HepG2 (cell line): Measurements from ENCODE around the gene TMEM196. TPM values are rescaled to one million over a fixed set of nuclear protein-coding genes. Genes with fewer than 3 reads are reported as not detected.

ENCODE experiments used
- ELF3 ChIP-seq: IDR thresholded peaks from 2 replicates; pipeline ENCODE4 v1.6.1; 2016; ENCODE audit warnings: missing genetic modification reagents, missing compliant biosample characterization
- MYC ChIP-seq: sonication (generic); formaldehyde crosslinking; IDR thresholded peaks from 2 replicates; pipeline ENCODE4 v1.9.0; 2021; ENCODE audit warnings: missing genetic modification reagents, borderline replicate concordance
- SKI ChIP-seq: fragments of 450-650 bp; IDR thresholded peaks from one replicate; pipeline ENCODE4 v1.6.1; 2018; ENCODE audit warnings: mild to moderate bottlenecking; ENCODE audit not compliant: partially characterized antibody
- TCF12 ChIP-seq, 2 experiments: fragments of 450-650 bp in 1 of 2; sonication (generic) in 1 of 2; formaldehyde crosslinking in 1 of 2; IDR thresholded peaks; 2 replicates each; pipeline versions ENCODE4 v1.6.1 to v1.8.0; 2017 to 2022; ENCODE audit warnings: antibody characterized with exemption in 1 of 2, mild to moderate bottlenecking in 1 of 2, missing genetic modification reagents in 1 of 2, moderate library complexity in 1 of 2
- ZBTB1 ChIP-seq: sonication (generic); formaldehyde crosslinking; IDR thresholded peaks from 2 replicates; pipeline ENCODE4 v1.4.0; 2020; ENCODE audit warnings: missing genetic modification reagents, borderline replicate concordance
- ZEB1 ChIP-seq: IDR thresholded peaks from 2 replicates; pipeline ENCODE4 v1.6.1; 2012; ENCODE audit warnings: mild to moderate bottlenecking, low read depth, inconsistent platforms; ENCODE audit not compliant: insufficient replicate concordance
- ZNF350 ChIP-seq: sonication (generic); formaldehyde crosslinking; IDR thresholded peaks from 2 replicates; pipeline ENCODE4 v1.4.0; 2020; ENCODE audit warnings: mild to moderate bottlenecking, low read depth, missing genetic modification reagents, borderline replicate concordance
- ZNF605 ChIP-seq: sonication (generic); formaldehyde crosslinking; IDR thresholded peaks from 2 replicates; pipeline ENCODE4 v1.8.0; 2022; ENCODE audit warnings: mild to moderate bottlenecking, missing genetic modification reagents
- polyA plus RNA-seq, 8 experiments: library from polyadenylated mRNA; depleted of rRNA in 3 of 8; stranded (reverse) in 7 of 8; unstranded in 1 of 8; fragments of >200 nt; fragmentation: Illumina TruSeq in 4 of 8; extraction: Trizol in 4 of 8; gene quantifications; 2 replicates each; pipeline versions ENCODE4 v1.2.1 to v1.2.3, GENCODE V29; 2011 to 2016; ENCODE audit warnings: low read depth in 4 of 8, missing spikeins in 1 of 8, mixed read lengths in 1 of 8; ENCODE audit not compliant: insufficient read depth in 1 of 8
- total RNA-seq, 5 experiments: library from RNA; depleted of rRNA; stranded (reverse); fragments of >200 nt; fragmentation: Illumina TruSeq; extraction: Trizol; gene quantifications; 2 replicates each; pipeline ENCODE4 v1.2.3, GENCODE V29; 2016; ENCODE audit warnings: low read depth in 1 of 5
- TF ChIP-seq, protein P1 (sequence below): IDR thresholded peaks from 2 replicates; pipeline ENCODE4 v1.6.1; 2012; ENCODE audit warnings: low read depth, low read length, improper control_type of control experiment
- TF ChIP-seq, protein P2 (sequence below): sonication (generic); formaldehyde crosslinking; IDR thresholded peaks from 2 replicates; pipeline ENCODE4 v1.4.0; 2020; ENCODE audit warnings: low read depth, mild to moderate bottlenecking, missing genetic modification reagents
- TF ChIP-seq, protein P3 (sequence below): sonication (generic); formaldehyde crosslinking; IDR thresholded peaks from 2 replicates; pipeline ENCODE4 v1.8.0; 2022; ENCODE audit warnings: mild to moderate bottlenecking, missing genetic modification reagents, moderate library complexity
- TF ChIP-seq, protein P4 (sequence below), 2 experiments: sonication (generic) in 1 of 2; formaldehyde crosslinking in 1 of 2; IDR thresholded peaks; 2 replicates each; pipeline versions ENCODE4 v1.6.1 to v1.9.0; 2014 to 2022; ENCODE audit warnings: antibody characterized with exemption in 1 of 2, borderline replicate concordance in 1 of 2, inconsistent platforms in 1 of 2, low read depth in 1 of 2, missing genetic modification reagents in 1 of 2
- TF ChIP-seq, protein P5 (sequence below): sonication (generic); formaldehyde crosslinking; IDR thresholded peaks from 2 replicates; pipeline ENCODE4 v1.4.0; 2020; ENCODE audit warnings: missing genetic modification reagents

The TMEM196 gene
- total and polyA plus RNA-seq, 2 of the 13 experiments (the other 11 are each of a cell fraction or from before 2014, with no cell fraction given), result not detected

DNA sequence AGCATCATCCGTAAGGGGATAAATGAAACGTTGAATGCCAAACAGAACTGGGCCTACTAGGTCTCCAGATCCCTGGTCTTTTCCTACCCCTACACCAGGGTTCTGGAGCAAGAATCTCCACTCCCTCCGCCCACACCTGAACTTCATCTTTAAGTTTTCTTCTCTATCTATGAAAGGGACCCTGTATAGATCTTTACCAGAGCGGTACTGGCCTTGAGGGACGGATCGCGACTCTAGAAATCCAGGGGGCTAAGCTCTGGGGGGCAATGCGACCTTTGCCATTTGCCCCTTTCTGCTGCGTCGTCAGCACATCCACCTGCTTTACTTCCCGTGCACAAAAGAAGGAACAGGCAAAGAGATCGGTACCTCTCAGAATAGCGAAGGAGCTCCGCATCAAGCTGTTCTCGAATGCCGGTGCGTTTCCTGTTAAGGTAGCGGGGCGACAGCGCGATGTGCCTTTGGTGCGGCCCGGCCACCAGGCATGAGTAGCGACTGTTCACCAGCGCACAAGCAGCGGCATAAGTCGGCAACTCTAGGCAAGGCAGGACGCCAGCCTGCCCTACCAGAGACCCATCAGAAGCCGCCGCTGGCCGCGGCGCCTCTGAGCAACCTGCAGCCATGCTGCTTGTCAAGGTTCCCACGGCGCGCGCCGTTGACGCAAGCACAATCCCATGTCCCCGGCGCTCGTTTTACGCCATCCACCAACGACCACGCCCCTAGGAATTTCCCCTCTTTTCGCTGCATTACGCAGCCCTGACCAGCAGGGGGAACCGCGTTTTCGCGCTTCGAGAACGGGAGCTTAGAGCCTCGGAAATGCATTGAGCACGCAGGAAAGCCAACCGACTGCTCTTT lies 64.8 kb downstream of the TMEM196 start, which contains the start of gene POLR1F (continued):
- TF ChIP-seq ELF3 (CRISPR knock-in tag) (peak; percentile 68; the same call in 1 of the 2 replicates), ZEB1 (no peak), MYC (CRISPR knock-in tag) (peak; percentile 94), TCF12 (IDR thresholded peaks at IDR 0.05) (no peak), TCF12 (CRISPR knock-in tag; IDR thresholded peaks at IDR 0.05) (no peak), ZBTB1 (CRISPR knock-in tag) (no peak), ZNF350 (CRISPR knock-in tag) (peak; percentile 78; the same call in 1 of the 2 replicates), SKI (no peak), ZNF605 (CRISPR knock-in tag) (peak; percentile 89; the same call in 1 of the 2 replicates)
- TF ChIP-seq, protein P1, sequence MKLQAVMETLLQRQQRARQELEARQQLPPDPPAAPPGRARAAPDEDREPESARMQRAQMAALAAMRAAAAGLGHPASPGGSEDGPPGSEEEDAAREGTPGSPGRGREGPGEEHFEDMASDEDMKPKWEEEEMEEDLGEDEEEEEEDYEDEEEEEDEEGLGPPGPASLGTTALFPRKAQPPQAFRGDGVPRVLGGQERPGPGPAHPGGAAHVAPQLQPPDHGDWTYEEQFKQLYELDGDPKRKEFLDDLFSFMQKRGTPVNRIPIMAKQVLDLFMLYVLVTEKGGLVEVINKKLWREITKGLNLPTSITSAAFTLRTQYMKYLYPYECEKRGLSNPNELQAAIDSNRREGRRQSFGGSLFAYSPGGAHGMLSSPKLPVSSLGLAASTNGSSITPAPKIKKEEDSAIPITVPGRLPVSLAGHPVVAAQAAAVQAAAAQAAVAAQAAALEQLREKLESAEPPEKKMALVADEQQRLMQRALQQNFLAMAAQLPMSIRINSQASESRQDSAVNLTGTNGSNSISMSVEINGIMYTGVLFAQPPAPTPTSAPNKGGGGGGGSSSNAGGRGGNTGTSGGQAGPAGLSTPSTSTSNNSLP, result peak; percentile 73
- TF ChIP-seq, protein P2, sequence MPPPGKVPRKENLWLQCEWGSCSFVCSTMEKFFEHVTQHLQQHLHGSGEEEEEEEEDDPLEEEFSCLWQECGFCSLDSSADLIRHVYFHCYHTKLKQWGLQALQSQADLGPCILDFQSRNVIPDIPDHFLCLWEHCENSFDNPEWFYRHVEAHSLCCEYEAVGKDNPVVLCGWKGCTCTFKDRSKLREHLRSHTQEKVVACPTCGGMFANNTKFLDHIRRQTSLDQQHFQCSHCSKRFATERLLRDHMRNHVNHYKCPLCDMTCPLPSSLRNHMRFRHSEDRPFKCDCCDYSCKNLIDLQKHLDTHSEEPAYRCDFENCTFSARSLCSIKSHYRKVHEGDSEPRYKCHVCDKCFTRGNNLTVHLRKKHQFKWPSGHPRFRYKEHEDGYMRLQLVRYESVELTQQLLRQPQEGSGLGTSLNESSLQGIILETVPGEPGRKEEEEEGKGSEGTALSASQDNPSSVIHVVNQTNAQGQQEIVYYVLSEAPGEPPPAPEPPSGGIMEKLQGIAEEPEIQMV, result peak; percentile 51; the same call in 1 of the 2 replicates
- TF ChIP-seq, protein P3, sequence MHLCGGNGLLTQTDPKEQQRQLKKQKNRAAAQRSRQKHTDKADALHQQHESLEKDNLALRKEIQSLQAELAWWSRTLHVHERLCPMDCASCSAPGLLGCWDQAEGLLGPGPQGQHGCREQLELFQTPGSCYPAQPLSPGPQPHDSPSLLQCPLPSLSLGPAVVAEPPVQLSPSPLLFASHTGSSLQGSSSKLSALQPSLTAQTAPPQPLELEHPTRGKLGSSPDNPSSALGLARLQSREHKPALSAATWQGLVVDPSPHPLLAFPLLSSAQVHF, result peak; percentile 77; the same call in 1 of the 2 replicates
- TF ChIP-seq, protein P4, sequence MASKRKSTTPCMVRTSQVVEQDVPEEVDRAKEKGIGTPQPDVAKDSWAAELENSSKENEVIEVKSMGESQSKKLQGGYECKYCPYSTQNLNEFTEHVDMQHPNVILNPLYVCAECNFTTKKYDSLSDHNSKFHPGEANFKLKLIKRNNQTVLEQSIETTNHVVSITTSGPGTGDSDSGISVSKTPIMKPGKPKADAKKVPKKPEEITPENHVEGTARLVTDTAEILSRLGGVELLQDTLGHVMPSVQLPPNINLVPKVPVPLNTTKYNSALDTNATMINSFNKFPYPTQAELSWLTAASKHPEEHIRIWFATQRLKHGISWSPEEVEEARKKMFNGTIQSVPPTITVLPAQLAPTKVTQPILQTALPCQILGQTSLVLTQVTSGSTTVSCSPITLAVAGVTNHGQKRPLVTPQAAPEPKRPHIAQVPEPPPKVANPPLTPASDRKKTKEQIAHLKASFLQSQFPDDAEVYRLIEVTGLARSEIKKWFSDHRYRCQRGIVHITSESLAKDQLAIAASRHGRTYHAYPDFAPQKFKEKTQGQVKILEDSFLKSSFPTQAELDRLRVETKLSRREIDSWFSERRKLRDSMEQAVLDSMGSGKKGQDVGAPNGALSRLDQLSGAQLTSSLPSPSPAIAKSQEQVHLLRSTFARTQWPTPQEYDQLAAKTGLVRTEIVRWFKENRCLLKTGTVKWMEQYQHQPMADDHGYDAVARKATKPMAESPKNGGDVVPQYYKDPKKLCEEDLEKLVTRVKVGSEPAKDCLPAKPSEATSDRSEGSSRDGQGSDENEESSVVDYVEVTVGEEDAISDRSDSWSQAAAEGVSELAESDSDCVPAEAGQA (IDR thresholded peaks at IDR 0.05; ENCODE audit: low read depth), result peak; percentile 80
- TF ChIP-seq, protein P4 (CRISPR knock-in tag; IDR thresholded peaks at IDR 0.05; ENCODE audit: borderline replicate concordance), result no peak
- TF ChIP-seq, protein P5, sequence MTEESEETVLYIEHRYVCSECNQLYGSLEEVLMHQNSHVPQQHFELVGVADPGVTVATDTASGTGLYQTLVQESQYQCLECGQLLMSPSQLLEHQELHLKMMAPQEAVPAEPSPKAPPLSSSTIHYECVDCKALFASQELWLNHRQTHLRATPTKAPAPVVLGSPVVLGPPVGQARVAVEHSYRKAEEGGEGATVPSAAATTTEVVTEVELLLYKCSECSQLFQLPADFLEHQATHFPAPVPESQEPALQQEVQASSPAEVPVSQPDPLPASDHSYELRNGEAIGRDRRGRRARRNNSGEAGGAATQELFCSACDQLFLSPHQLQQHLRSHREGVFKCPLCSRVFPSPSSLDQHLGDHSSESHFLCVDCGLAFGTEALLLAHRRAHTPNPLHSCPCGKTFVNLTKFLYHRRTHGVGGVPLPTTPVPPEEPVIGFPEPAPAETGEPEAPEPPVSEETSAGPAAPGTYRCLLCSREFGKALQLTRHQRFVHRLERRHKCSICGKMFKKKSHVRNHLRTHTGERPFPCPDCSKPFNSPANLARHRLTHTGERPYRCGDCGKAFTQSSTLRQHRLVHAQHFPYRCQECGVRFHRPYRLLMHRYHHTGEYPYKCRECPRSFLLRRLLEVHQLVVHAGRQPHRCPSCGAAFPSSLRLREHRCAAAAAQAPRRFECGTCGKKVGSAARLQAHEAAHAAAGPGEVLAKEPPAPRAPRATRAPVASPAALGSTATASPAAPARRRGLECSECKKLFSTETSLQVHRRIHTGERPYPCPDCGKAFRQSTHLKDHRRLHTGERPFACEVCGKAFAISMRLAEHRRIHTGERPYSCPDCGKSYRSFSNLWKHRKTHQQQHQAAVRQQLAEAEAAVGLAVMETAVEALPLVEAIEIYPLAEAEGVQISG, result peak; percentile 89
